BLaER1 (cell line): Measurements from ENCODE around the gene TDRD6.

Experiments
- H3K27ac ChIP-seq: shearing (Covaris generic); formaldehyde crosslinking; 2 replicates; pipeline ENCODE4 v1.8.1; 2022
- H3K27me3 ChIP-seq: shearing (Covaris generic); formaldehyde crosslinking; 2 replicates; pipeline ENCODE4 v1.8.1; 2022
- H3K36me3 ChIP-seq: shearing (Covaris generic); formaldehyde crosslinking; 2 replicates; pipeline ENCODE4 v1.8.1; 2022
- H3K4me1 ChIP-seq: shearing (Covaris generic); formaldehyde crosslinking; 2 replicates; pipeline ENCODE4 v1.8.1; 2022
- H3K4me2 ChIP-seq: shearing (Covaris generic); formaldehyde crosslinking; 2 replicates; pipeline ENCODE4 v1.8.1; 2022
- H3K4me3 ChIP-seq: shearing (Covaris generic); formaldehyde crosslinking; 2 replicates; pipeline ENCODE4 v1.8.1; 2022
- H3K9ac ChIP-seq: shearing (Covaris generic); formaldehyde crosslinking; 2 replicates; pipeline ENCODE4 v1.8.1; 2022
- H3K9me3 ChIP-seq: shearing (Covaris generic); formaldehyde crosslinking; 2 replicates; pipeline ENCODE4 v1.8.1; 2022
- H4K20me1 ChIP-seq: shearing (Covaris generic); formaldehyde crosslinking; 2 replicates; pipeline ENCODE4 v1.8.1; 2022
- Cebpa-rat ChIP-seq: shearing (Covaris generic); IDR thresholded peaks from 2 replicates; pipeline ENCODE4 v1.8.1; 2022

The TDRD6 gene

GRCh38 chr6:46651816-46652215 lies 35.9 kb upstream of the TDRD6 start:
- H3K27ac ChIP-seq = no peak overlapping the region
- peaks cover 8% of the 10 kb centered on the region; the same call in 1 of the 2 replicates for H3K9me3 ChIP-seq
- peaks cover 6% of the 10 kb centered on the region; the same call in 1 of the 2 replicates for H3K4me1 ChIP-seq

GRCh38 chr6:46652232-46652602 lies 35.5 kb upstream of the TDRD6 start:
- no peak for TF ChIP-seq Cebpa-rat
- peak overlapping the region; percentile 82 for H3K4me2 ChIP-seq
- H3K36me3 ChIP-seq = no peaks in the 10 kb centered on the region
- no peak overlapping the region for H3K27ac ChIP-seq
- peaks cover 8% of the 10 kb centered on the region; the same call in 1 of the 2 replicates for H3K9me3 ChIP-seq
- H4K20me1 ChIP-seq = no peaks in the 10 kb centered on the region
- peaks cover 20% of the 10 kb centered on the region for H3K27me3 ChIP-seq
- peak overlapping the region; percentile 76 for H3K4me3 ChIP-seq
- H3K9ac ChIP-seq = no peak overlapping the region; the same call in 1 of the 2 replicates
- peaks cover 6% of the 10 kb centered on the region; the same call in 1 of the 2 replicates for H3K4me1 ChIP-seq

More at GRCh38 chr6:46651816-46652215, 35.9 kb upstream of the TDRD6 start:
- Histone ChIP-seq H3K4me2 (no peak overlapping the region), H3K4me3 (no peak overlapping the region), H4K20me1 (no peaks in the 10 kb centered on the region), H3K36me3 (no peaks in the 10 kb centered on the region), H3K9ac (no peak overlapping the region), H3K27me3 (peaks cover 20% of the 10 kb centered on the region)
- TF ChIP-seq Cebpa-rat = no peak

DNA sequence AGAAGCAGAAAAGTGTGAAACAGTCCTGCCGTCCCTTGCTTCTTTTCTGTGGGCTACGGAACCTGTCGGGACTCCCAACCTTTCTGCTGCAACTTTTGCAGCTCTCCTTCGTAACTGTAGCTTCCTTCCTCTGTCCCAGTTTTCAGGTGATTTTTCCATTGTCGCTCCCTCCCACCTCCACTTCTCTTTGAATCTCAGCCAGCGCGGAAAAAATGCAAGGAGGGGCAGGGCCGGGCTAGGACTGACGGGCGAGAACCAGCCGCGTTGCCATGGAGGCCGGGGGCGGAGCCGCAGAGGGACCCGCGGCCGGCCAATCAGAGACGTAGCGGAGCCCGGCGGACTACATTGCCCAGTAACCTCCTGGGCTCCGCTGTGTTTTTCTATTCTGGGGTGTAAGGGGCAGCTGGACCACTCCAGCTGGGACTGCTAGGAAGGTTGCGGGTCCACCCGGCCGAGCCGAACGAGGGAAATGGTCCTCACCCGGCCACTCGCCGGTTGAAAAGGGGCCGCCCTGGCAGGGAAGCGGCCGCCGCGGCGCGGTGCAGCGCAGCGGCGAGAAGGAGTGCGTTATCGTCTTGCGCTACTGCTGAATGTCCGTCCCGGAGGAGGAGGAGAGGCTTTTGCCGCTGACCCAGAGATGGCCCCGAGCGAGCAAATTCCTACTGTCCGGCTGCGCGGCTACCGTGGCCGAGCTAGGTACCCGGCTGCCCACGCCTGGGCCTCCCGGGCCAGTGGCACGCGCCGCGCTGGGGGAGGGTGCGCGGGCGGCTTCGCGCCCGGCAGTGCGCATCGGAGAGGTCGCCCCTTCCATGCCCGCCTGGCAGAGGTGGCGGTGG lies 34.9 kb upstream of the TDRD6 start, which contains the start of the genes CYP39A1 and SLC25A27:
Gene CYP39A1, minus strand, starts transcription at position 216 of the 836 bp plus-strand sequence. CDS start 236 bp downstream, outside the sequence.
Gene SLC25A27, plus strand, starts transcription at position 373 of the 836 bp plus-strand sequence. Its CDS starts 218 bp downstream, at position 591.
- H3K27ac ChIP-seq = no peak within 1 kb of the TSS
- peak within 1 kb of the TSS; percentile 34; the same call in 1 of the 2 replicates for H3K9ac ChIP-seq
- no peak for TF ChIP-seq Cebpa-rat
- H4K20me1 ChIP-seq = no peaks in the 10 kb centered on the region
- peaks cover 20% of the 10 kb centered on the region for H3K27me3 ChIP-seq
- peaks cover 8% of the 10 kb centered on the region; the same call in 1 of the 2 replicates for H3K9me3 ChIP-seq
- peaks cover 6% of the 10 kb centered on the region; the same call in 1 of the 2 replicates for H3K4me1 ChIP-seq
- H3K4me3 ChIP-seq = peak within 1 kb of the TSS; percentile 76
- H3K4me2 ChIP-seq = peak within 1 kb of the TSS; percentile 82
- no peaks in the 10 kb centered on the region for H3K36me3 ChIP-seq

DNA sequence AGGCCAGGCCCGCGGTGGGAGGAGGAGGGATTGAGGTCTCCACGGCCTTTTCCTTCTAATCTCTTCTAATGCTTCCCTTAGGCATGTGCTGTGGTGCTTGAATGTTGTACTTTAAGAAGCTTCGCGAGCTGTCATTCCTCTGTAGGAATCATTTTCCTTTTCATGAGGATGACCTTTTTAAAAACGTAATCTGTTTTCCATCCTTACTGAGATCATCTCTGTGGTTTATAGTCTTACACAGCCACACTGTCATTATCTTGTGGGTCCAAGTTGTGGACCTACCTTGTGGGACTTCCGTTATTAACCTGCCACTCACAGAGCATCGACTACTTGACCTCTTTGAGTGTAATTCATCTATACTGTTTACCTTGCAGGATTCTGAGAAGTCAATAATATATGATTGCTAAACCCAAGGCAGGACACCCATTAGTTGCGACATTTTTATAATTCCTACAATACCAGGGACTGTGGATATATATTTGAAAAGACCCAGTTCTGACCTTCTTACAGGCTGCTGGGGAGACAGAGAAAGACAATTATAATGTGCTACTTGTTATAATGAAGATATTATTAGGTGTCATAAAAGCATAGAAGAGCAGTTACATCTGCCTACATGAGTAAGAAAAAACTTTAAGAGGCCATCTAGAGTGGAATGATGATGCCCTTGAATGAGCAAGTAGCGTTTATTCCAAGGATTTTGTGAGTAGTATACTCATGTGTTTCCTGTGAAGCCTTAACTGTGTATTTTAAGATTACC lies 34.1 kb upstream of the TDRD6 start:
- Histone ChIP-seq H3K4me2 (peak overlapping the region; percentile 82), H3K4me3 (peak overlapping the region; percentile 76)

DNA sequence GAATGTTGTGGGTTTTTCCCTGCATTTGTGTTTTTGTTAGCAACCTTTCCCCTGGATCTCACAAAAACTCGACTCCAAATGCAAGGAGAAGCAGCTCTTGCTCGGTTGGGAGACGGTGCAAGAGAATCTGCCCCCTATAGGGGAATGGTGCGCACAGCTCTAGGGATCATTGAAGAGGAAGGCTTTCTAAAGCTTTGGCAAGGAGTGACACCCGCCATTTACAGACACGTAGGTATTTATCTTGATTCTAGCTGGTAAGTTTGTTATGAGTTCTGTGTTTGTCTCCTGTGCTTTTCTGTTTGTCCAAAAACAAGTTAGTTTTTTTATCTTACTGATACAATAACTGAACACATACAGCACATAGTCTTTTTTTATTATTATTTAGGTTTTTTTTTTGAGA lies 31.9 kb upstream of the TDRD6 start:
- peaks cover 8% of the 10 kb centered on the region; the same call in 1 of the 2 replicates for H3K9me3 ChIP-seq
- H3K9ac ChIP-seq = no peak overlapping the region
- no peak overlapping the region for H3K27ac ChIP-seq
- H3K4me3 ChIP-seq = no peak overlapping the region
- H3K27me3 ChIP-seq = peaks cover 20% of the 10 kb centered on the region
- H3K36me3 ChIP-seq = no peaks in the 10 kb centered on the region
- H4K20me1 ChIP-seq = no peaks in the 10 kb centered on the region
- no peak overlapping the region for H3K4me2 ChIP-seq
- no peak for TF ChIP-seq Cebpa-rat
- H3K4me1 ChIP-seq = peaks cover 6% of the 10 kb centered on the region; the same call in 1 of the 2 replicates

More for the DNA sequence above, 34.1 kb upstream of the TDRD6 start:
- Histone ChIP-seq H4K20me1 (no peaks in the 10 kb centered on the region), H3K27ac (no peak overlapping the region), H3K36me3 (no peaks in the 10 kb centered on the region), H3K9ac (peak overlapping the region; percentile 34; the same call in 1 of the 2 replicates), H3K4me1 (peaks cover 6% of the 10 kb centered on the region; the same call in 1 of the 2 replicates), H3K9me3 (peaks cover 8% of the 10 kb centered on the region; the same call in 1 of the 2 replicates), H3K27me3 (peaks cover 20% of the 10 kb centered on the region)
- no peak for TF ChIP-seq Cebpa-rat

DNA sequence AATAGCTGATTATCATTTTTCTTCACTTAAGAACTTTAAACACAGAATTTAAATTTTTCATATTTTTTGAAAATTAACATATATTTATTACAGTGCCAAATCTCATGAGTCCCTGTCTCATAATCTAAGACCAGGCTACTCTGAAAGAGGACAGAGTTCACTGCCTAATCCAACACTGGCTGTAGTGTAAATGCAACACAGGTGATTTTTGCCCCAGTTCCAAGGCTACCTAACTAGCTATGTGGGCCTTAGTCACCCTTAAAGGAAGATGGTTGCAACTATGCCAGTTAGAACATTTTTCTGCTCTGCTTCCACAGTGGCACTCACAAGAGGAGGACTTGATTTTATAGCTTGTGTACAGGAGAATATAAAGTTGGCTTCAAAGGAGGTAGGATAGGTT lies 30.0 kb upstream of the TDRD6 start:
- H3K4me3 ChIP-seq = no peak overlapping the region
- H4K20me1 ChIP-seq = no peaks in the 10 kb centered on the region
- H3K27me3 ChIP-seq = peaks cover 15% of the 10 kb centered on the region
- H3K27ac ChIP-seq = no peak overlapping the region
- H3K4me1 ChIP-seq = no peaks in the 10 kb centered on the region
- no peak overlapping the region for H3K9ac ChIP-seq
- TF ChIP-seq Cebpa-rat = no peak
- peaks cover 7% of the 10 kb centered on the region; the same call in 1 of the 2 replicates for H3K9me3 ChIP-seq
- no peaks in the 10 kb centered on the region for H3K36me3 ChIP-seq
- no peak overlapping the region for H3K4me2 ChIP-seq

DNA sequence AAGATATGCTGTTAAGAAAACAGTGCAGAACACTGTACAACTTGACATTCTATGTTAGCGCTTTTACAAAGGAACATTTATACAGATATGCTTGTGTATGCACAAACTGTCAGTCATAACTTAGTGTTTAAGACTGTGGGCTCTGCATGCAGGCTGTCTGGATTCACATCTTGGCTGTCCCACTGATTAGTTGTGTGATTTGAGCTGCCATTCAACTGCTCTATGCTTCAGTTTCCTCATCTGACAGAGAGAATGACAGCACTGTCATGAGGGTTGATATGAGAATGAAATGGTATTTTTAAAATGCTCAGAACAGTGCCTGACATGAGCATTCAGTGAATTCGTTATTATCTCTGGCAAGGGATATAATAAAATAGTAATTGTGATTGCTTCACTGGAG lies 26.2 kb upstream of the TDRD6 start:
- TF ChIP-seq Cebpa-rat = no peak
- no peak overlapping the region for H3K27ac ChIP-seq
- no peaks in the 10 kb centered on the region for H3K4me1 ChIP-seq
- H3K27me3 ChIP-seq = no peaks in the 10 kb centered on the region
- no peaks in the 10 kb centered on the region for H3K36me3 ChIP-seq
- H3K4me3 ChIP-seq = no peak overlapping the region
- H4K20me1 ChIP-seq = no peaks in the 10 kb centered on the region
- no peak overlapping the region for H3K9ac ChIP-seq
- no peaks in the 10 kb centered on the region for H3K9me3 ChIP-seq
- H3K4me2 ChIP-seq = no peak overlapping the region

DNA sequence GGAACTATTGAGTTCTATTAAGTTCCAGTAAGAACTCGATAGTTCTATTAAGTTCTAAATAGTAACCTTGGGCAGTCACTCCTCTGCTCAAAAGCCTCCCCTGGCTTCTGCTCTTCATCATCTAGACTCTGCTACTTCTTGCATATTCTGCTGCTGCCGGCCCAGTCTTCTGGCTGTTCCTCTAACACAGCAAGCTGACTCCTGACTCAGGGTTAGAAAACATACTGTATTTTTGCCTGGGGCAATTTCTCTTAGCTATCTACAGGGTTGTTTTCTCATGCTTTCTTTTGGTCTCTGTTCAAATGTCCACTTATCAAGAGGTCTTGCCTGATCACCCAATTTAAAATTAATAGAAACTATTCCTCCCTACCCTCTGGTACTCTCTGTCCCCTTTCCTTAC lies 20.3 kb upstream of the TDRD6 start:
- no peaks in the 10 kb centered on the region for H3K4me1 ChIP-seq
- no peak overlapping the region for H3K9ac ChIP-seq
- no peaks in the 10 kb centered on the region for H3K36me3 ChIP-seq
- H3K4me3 ChIP-seq = no peak overlapping the region
- no peaks in the 10 kb centered on the region for H3K27me3 ChIP-seq
- no peak for TF ChIP-seq Cebpa-rat
- H3K27ac ChIP-seq = no peak overlapping the region
- no peak overlapping the region for H3K4me2 ChIP-seq
- no peaks in the 10 kb centered on the region for H4K20me1 ChIP-seq
- H3K9me3 ChIP-seq = no peaks in the 10 kb centered on the region

DNA sequence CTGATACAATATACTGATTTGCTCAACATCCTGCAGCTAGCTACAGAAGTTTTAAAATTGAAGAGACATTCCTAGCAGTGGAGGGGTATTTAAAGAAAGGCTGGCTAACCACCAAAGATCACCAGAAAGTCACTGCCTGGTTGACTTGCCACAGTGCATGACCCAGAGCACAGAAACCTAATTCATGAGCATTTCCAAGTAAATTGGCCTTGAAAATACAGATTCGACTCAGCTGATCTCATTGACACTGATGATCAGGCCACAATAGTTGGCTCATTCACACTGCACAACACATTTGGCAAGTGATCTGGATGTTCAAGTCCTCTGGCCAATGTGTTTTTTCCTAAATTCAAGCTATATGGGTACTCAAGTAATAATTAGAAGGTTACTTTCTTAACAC lies 13.3 kb upstream of the TDRD6 start:
- Histone ChIP-seq H3K4me3 (no peak overlapping the region), H3K36me3 (no peaks in the 10 kb centered on the region), H3K4me2 (no peak overlapping the region), H4K20me1 (no peaks in the 10 kb centered on the region), H3K27ac (no peak overlapping the region), H3K27me3 (no peaks in the 10 kb centered on the region), H3K9ac (no peak overlapping the region), H3K9me3 (no peaks in the 10 kb centered on the region), H3K4me1 (0 out of 2 replicates have a peak, but pooled peaks cover 4% of the 10 kb centered on the region)
- no peak for TF ChIP-seq Cebpa-rat
